Stimulated activated CD8-positive, alpha-beta memory T cell treated with anti-CD3 and anti-CD28 coated beads, Interleukin-15, amount 100 ng/mL, for 4 hours (primary cell): Measurements from ENCODE around the gene POU3F1.

Experiments used
- DNase-seq, 2 donors: peaks; one replicate each; pipeline ENCODE4 v3.0.0-alpha.2; 2020; ENCODE audit warnings: low read depth in 2 of 2

POU3F1 gene

DNA sequence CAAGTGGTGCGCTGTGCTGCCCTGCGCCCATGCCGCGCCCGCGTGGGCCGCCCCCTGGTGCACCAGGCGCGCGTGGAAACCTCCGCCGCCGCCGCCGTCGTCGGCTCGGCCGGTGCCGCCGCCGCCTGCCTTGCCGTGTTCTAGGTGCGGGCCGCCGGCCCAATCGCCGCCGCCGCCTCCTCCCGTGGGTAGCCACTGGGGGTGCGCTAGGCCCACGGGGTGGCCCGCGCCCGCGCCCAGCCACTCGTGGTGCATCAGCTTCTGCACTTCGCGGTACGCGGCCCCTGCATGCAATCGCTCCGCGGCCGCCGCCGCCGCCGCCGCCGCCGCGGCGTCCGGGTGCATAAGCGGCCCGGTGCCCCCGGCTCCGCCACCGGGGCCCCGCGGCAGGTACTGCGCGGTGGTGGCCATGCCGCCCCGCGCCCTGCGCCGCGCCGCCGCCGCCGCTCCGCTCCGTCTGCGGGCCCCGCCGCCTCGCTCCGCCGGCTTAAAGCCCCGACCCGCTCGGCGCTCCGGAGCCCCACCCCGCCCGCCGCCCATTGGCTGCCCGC, at the start of gene POU3F1:
TSS of gene POU3F1 (minus strand) at position 461 of the 551 bp plus-strand sequence. CDS start at position 411, 50 bp downstream.
- DNase-seq: no peak

GRCh38 chr1:38095454-38095931, 48.9 kb upstream of the POU3F1 start:
- no peak for DNase-seq

DNA sequence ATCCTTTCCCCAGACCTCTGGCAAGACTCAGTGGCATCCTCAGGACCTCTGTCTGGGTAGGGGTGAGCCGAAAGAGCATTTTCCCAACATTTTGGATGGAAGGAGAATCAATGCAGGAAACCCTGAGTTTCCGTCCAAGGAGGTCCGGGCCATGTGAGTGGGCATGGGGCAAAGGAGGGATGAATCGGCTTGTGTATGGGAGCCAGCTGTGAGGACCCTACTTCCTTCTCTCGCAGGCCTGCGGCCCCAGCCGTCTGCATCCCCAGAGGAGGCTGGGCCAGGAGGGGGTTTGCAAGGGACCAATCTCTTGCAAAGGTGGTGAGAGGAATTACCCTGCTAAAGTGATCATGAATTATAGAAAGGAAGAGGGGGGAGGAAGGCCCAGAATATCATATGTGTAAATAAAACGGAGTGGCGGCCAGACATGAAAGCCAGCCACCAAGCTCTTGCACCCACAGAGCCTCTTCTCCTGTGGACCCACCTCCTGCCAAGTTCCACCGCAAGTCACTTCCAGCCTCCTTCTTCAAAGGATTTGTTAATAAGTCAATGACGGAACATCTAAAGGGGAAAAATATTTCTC, 48.2 kb upstream of the POU3F1 start:
- no peak for DNase-seq

GRCh38 chr1:38093569-38094520, 47.3 kb upstream of the POU3F1 start:
- DNase-seq: no peak

DNA sequence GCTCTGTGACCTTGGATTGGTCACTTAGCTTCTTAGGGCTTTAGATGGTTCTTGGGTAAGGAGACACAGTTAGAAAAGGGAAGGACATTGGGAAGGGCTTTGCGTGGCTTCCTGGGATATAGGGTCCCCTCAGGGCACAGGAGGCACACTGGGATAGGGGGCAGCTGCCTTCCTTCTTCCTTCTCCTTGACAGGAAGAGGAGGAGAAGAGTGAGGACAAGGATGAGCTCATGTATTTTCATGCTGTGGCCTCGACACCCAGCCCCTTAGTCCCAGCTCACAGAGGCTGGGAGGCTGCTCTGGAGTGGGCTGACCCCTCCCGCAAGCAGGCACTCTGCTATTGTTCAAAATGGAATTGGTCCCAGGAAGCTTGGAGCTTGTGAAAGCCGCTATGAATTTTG, 45.7 kb upstream of the POU3F1 start:
- no peak for DNase-seq

GRCh38 chr1:38090796-38091195, 44.2 kb upstream of the POU3F1 start:
- DNase-seq: no peak

DNA sequence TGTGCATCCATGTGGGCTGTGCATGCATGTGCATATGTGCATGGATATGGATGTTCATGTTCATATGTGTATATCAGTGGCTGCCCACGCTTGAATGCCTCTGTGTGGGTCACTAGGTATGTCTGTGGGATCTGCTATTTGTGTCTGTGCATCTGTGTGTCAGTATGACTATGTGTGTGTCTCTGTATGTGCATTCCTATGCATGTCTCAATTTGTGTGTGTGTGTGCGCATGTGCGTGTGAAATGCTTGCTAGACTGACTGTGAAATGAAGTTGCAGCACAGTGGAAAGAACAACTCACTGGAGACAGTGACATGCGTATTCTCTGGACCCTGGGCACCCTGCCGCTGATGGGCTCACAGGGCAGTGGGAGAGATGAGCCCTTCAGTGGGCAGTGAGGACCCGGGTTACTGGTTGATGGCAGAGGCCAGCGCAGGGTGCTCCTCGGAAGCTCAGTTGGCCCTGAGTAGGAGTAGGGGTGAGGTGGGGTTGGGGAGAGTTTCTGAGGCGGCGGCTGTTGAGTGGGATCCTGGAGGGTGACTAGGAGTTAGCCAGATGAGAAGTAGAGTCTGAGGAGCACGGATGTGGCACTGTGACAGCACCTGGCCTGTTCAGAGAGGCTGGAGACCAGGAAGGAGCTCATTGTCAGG, 43.2 kb upstream of the POU3F1 start:
- no peak for DNase-seq

- no peak for DNase-seq
Measured at GRCh38 chr1:38088791-38089190, 42.2 kb upstream of the POU3F1 start.

DNA sequence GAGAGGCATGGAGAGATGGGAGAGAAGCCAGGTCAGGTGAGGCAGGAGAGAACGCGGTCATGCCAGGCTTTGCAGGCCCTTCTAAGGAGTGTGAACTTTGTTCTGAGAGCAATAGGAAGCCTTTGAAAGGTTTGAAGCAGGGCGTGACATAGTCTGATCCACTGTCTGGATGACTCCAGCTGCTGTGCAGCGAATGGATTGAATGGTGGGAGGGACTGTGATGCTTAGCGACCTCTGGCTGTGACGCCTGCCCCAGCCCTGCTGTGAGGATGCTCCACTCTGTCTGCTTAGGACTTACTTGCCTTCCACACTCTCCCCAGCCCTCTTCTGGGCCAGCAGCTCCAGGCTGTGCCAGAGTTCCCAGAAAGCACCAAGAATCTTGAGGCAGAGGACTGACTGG, 41.8 kb upstream of the POU3F1 start:
- no peak for DNase-seq

DNA sequence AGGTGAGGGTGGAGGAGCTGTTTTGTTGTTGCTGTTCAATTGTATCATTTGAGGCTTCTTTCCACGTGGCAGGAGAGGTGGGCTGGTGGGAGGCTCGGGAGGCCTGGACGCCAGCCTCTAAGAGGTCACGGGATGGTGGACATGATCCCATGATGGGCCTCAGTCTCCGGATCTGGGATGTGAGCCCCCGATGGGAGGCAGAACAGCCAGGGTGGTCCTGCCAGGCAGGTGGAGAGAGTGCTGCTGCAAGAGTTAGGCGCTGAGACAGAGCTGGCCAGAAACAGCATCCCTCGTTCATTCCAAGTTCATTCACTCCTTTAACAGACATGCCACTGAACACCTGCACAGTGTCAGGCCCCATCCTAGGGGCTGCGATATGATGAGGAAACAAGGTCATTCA, 41.1 kb upstream of the POU3F1 start:
- no peak for DNase-seq

DNA sequence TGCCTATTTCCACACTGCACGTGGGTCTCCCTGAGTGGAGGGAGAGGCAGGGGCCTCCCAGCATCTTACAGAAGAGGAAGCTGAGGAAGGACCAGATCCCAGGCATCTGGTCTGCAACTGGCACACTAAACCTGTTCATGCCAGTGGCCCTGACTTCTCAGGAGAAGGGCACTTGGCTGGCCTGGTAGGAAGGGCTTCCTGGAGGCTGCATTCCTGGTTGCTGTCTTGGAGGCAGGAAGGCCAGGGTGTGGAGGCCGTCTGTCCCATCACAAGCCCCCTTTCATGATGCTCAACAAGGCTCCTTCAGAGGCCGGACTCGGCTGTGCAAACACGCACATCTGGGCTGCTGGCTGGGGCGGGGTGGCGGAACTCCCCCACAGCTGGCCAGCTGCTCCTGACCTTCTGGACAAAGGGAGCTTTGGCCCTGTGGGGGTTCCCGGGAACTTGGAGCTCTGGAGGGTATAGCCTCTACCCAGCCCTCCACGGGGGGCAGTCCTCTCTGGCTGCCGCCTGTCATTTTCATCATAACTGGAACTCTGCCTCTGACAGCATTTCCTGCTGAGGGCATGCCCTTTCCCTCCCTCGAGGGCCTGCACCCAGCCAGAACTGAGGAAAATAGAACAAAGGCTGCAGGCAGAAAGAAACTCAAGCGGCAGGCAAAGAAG, 39.2 kb upstream of the POU3F1 start:
- no peak for DNase-seq

- DNase-seq: no peak
Measured at GRCh38 chr1:38084700-38085099, 38.1 kb upstream of the POU3F1 start.

- DNase-seq: no peak
Measured at GRCh38 chr1:38084113-38084512, 37.5 kb upstream of the POU3F1 start.

- no peak for DNase-seq
Measured at GRCh38 chr1:38083541-38083940, 36.9 kb upstream of the POU3F1 start.

DNA sequence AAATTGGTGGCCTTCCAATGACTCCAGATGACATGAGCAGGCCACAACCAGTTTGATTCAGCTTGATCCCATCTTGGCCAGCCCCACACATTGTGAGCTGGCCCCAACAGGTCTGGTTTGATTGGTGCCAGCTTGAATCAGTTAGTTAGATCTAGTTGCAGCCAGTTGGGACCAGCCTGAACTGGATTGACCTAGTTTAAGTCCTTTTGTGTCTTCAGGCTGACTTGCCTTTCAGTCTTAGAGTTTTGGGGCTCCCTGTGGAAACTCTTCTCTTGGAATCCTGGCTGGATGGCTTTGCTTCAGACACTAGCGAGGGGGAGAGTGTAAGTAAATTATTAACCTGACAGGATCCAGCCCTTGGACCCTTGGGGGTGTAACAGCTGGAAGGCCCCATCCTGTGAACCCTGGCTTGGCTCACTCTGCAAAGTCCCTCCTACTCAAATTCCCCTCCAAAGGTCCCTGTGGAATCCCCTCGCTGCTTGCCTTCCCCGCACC, 36.2 kb upstream of the POU3F1 start:
- DNase-seq: no peak

- no peak for DNase-seq
Measured at GRCh38 chr1:38079019-38079418, 32.4 kb upstream of the POU3F1 start.

DNA sequence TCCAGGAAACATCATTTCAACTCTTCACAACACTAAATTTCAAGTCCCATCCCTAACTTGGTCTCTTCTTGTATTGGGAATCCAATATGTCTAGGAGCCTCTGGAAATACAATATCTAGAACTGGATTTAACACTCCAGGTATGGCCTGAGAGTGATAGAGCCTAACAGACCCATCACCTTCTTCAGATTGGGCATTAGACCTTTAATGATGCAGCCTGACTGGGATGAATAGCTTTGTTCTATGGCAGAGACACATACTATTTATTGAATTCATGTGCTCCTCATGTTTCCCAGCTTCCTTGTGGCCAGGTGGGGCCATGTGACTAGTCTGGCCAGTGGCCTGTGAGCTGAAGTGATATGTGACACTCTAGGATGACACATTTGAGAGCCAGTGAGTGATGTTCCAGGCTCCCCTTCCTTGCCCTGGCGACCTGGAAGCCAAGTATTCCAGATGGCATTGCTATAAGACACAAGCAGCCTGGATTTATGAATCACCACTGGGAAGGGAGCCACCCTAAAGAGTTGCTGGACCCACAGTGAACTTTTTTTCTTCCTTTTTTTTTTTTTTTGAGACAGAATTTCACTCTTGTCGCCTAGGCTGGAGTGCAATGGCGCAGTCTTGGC, 31.0 kb upstream of the POU3F1 start:
- DNase-seq: no peak

- DNase-seq: no peak
Measured at GRCh38 chr1:38076455-38076854, 29.9 kb upstream of the POU3F1 start.

DNA sequence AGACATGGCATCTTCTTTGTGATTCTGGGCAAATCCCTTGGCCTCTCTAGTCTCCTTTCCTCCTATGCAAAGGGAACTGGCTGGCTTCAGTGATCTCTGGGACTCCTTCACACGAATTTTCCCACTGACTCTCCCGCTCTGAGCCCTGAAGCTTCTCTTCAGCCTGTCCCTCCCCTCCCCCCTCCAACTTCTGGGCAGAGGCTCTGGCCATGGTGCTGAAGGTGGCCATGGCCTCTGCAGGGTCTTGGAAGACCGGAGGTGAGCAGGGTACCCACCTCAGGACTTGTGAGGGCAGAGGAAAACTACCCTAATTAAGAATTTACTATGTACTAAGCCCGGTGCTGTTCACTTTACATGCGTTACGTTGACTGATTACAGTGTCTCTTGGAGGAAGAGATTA, 29.4 kb upstream of the POU3F1 start:
- no peak for DNase-seq

DNA sequence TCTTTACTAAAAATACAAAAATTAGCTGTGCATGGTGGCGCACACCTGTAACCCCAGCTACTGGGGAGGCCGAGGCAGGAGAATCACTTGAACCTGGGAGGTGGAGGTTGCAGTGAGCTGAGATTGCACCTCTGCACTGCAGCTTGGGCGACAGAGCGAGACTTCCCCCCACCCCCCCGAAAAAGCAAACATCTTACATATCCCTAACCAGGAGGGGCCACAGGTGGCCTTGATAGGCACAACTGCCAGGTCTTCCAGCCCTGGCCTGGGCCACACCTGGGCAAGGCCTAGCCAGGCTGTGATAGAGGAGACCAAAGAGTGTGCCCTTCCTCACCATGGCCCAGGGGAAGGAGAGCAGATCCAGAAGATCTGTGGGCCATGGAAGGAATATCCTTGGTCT, 28.6 kb upstream of the POU3F1 start:
- no peak for DNase-seq

DNA sequence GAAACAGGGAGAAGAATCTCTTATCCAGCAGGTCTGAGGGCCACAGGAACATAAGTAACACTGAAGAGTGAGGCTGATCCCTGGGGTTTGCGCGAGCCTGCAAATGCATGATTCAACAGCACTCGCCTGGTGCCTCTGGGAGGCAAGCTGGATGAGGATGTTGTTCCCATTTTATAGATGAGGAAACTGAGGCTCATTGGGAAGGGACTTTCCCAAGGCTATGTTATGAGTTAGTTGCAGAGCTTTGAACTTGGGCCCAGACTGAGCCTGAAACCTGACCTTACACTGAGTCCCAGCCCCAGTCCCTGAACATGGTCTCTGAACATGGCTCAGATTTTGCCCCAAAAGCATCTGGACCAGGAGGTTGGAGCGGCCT, 27.7 kb upstream of the POU3F1 start:
- no peak for DNase-seq
